HG03558 (cell line): ENCODE data around the gene CEP112.

Experiments
- ATAC-seq: cut with Tn5 transposase; IDR thresholded peaks from one replicate; pipeline ENCODE4 v1.9.1; 2021; ENCODE audit warnings: moderate number of reproducible peaks; ENCODE audit not compliant: unreplicated experiment; ENCODE audit errors: extremely low read depth

CEP112 gene

DNA sequence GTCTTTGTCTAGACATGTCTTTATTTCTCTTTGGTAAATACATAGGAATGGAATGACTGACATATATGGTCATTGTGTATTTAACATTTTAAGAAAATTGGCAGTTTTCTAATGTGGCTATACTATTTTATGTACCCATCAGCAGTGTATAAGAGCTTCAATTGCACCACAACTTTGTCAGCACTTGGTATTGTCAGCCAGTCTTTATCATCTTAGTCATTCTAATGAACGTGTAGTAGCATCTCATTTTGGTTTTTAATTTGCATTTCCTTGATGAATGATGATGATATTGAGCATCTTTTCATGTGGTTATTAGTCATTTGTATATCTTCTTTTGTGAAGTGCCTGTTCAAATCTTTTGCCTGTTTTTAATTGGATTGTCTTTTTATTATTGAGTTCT, 239.3 kb downstream of the CEP112 start:
- no peak for ATAC-seq

DNA sequence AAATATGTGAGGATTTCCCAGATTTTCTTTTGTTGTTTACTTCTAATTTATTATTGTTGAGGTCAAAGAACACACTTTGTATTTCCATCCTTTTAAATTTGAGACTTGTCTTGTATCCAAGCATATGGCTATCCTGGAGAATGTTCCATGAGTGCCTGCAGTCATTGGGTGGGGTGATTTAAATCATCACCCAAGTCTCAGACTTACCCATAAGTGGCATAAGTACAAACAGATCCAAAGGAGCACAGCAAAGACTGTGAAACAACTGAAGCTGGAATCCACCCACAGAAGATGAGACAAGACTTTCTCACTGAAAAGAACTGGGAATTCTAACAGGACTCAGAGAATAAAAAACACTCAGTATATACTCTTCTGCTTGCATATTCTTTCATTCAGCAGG, 239.9 kb downstream of the CEP112 start:
- ATAC-seq, result no peak

DNA sequence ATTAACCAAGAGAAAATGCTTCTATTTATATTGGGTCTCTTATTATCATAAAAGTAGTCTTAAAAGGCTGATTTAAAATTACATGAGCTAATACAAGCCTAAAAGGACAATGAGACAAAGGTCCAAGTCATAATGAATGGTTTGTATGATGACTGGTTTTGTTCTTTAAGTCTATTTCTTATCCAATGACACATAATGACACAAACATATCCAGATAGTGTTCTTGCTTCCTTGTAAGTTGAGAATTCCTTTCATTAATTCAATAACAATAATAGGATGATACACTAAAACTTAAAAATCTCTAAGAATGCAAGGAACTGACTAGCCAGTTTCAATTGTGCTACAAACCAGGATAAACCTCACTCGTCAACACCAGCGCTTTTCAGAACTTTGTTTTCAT, 244.1 kb downstream of the CEP112 start:
- no peak for ATAC-seq

DNA sequence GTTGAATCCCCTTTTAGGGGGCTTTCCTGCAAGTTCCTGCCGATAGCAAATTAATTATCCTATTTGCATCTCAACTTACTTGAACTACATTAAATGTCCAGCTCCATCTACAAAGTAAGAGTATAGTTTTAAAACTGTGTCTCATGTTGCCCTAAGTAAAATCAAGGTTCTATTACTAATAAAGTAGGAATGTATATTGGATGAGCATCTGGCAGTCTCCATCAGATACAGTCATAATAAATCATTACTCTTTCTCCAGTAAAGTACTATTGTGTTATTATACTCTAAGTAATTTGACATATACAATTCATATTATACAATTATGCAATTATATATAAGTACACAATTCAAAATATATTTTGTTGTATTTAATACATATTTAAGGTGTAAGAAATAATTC, 249.3 kb downstream of the CEP112 start:
- no peak for ATAC-seq

DNA sequence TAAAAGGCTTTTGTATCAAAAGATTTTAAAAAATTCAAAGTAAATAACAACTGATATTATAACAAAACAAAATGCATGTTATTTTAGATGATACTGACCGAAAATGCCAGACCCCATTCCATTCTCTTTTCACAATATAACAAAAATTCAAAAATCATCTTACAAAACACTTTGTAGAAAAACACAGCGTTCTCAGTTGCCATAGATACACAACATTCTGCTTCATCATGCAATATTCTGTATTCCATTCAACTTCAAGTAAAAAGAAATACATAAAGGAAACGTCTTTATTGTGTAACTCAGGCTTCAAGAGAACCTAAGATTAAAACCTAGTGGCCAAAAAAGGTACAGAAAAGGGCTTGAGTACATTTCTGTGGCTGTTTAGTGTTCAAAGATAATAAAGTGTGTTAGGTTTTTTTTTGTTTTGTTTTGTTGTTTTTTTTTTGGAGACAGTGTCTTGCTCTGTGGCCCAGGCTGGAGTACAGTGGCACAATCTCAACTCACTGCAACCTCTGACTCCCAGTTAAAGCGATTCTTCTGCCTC, 250.5 kb downstream of the CEP112 start:
- ATAC-seq, result no peak

DNA sequence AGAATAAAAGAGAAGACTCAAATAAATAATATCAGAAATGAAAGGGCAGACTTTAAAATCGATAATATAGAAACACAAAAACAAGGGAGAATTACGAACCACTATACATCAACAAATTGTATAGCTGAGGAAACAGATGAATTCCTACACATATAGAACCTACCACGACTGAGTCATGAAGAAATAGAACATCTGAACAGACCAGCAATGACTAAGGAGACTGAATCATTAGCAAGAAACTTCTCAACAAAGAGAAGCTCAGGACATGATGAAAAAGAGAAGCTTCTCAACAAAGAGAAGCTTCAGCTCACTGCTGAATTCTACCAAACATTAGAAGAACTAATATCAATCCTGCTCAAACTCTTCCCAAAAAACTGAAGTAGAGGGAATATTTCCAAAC, 255.9 kb downstream of the CEP112 start:
- no peak for ATAC-seq

DNA sequence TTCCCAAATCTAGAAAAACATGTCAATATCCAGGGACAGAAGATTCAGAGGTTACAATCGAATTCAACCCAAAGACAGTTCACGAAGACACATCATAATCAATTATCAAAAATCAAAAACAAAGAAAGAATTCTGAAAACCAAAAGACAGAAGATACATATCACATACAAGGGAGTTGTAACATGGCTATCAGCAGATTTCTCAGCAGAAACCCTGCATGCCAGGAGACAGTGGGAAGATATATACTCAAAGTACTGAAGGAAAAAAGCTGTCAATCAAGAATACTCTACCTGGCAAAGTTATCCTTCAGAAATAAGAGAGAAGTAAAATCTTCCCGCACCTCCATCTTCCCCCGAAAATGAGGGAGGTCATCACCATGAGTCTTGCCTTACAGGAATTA, 258.6 kb downstream of the CEP112 start:
- ATAC-seq, result no peak

DNA sequence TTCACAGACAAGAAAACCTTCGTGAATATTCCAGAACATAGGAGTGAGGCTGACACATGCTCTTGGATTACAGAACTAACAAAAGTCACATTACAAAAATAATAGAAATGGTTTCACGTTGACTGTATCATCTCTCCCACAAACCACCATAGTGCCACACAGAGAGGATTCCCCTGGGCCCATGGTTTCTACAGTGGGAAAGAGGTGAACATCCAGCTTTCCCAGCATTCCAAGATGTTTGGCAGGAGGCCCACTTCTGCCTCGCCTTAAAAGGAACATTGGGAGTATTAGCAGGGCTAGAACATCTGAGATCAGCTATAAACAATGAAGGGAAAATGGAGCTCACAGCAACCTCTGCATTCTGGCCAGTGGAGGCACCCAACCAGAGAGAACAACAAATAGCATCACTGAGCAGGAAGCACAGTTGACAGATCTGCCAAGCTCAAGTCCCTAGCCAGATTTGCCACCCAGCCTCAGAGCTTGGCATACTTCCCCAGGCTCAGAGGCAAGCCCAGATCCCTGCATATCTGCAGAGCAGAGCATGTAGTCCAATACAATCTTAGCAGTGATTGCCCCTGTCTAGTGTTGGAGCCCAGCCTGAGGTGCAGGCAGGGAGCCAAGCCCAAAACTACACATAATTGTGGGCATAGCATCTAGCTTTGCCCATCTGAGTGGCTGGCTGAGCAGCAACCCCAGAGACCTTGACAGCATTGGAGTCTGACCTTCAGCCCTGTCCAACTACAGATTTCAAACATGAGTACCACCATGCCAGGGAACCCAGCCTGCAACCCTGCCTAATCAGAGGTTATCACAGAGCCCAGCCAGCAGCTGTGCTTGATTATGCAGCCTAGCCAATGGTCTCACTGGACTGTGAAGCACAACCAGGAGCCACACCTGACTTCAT, 260.4 kb downstream of the CEP112 start:
- ATAC-seq, result no peak

DNA sequence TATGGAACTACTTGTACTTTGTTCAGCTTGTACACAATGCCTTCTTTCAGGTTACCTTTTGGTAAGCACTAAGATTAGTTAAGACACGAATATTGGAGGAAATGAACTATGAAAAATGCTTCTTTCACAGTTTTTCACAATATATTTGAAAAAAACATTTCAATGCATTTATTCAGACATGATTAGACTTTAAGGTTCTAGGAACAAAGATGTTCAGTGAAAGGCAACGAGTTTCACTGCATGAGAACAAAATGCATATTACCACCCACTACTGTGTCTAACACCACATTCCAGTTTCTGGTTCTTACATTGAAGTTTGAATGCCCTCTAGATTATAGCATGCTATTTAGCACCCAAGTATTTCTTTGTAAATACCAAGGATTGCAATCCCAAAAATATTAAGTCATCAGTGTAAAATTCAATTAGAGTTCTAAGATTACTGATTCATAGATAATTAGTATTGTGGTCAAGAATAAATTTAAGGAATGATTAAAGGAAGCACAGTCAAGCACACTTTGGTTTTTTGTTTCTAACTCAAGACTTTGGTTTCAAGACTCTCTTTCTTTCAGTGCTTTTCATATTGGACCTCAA, 261.7 kb downstream of the CEP112 start:
- ATAC-seq, result no peak

DNA sequence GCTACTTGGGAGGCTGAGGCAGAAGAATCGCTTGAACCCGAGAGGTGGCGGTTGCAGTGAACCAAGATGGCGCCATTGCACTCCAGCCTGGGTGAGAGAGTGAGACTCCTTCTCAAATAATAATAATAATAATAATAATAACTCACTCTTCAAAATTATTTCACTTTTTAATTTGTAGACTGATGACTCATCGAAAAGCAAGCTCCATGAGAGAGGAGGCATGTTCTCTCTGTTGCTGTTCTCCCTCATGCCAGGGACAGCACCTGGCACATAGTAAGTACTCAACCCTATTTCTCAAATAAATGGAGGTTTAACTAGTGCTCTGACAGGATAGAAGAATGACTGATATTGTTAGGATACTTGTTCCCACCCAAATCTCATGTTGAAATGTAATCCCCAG, 265.3 kb downstream of the CEP112 start:
- ATAC-seq, result no peak

DNA sequence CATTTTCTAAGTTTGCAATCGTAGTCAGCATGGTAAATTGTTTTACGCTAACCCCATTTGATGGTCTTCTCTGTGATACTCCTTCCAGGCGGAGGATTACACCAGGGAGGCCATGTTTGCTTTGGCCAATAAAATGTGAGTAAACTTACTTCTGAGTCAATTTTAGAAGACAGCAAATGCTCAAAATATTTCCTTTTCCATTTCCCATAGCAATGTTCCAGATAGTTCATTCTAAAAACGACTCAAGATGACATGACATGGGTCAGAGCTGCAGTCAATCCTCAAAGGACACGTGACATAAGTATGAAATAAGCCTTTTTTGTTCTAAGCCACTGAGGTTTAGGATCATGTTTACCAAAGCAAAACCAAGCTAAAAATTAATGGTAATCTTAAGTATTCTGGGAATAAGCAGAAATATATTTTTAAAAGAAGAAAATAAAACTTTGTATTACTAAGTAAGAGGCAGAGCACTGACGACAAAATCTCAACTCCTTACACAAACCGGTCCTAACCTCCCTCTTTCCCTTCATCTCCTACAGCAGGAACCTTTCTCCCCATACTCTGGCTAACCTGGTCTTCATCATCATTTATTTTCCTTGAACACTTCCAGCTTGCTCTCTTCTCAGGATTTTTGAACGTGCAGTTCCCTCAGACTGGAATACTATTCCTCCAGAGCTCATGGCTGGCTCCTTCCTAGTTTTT, 266.2 kb downstream of the CEP112 start:
- no peak for ATAC-seq

DNA sequence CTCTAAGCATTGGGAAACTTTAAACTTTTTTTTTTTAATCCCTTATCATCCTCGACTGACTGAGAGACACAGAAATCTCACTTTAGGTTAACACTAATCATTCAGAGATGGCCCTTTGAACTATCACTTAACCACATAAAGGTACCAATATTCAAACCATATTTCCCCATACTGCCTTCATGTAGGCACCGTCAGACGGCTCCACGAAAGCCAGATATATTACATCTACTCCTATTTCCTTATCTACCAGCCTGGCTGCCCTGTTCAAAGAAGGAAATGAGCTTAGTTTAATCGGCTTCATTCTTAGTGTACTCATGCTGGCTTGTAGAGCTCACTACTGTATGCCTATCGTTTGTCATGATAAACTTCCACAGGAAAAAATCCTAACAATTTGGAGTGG, 270.9 kb downstream of the CEP112 start:
- ATAC-seq, result no peak

DNA sequence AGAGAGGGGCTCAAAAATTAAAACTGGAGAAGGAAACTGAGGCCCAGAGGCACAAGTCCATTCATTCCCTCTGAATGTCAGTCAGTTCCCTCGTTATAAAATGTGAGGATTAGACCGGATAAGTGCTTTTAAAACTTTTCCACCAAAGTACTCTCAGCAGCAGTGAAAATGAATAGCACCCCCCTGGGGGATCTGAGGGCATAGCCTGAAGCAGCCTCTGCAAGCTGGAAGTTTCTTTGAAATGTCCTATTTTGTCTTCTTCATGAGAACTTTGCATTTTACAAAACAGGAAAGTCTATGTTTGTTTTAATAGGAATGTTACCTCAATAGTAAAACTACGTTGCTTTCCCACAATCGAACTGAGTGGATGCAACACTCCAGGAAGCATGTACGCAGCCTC, 273.0 kb downstream of the CEP112 start:
- no peak for ATAC-seq

DNA sequence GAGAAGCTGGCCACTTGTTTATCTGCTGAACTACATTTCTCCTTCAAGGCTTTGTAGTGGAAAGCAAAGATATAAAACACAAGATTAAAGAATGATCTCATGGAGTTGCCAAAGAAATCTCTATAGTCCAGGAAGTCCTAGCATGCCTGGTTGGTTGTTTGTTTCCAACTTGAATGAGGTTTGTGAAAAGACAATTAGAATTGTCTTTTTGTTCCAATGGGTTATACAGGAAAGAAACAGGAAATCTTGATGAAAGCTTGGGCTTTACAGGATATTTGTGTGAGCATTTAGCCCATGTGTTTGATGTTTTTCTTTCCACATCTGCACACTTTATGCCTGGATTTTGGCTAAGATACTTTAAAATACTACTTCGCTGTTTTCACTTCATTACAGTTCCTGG, 273.4 kb downstream of the CEP112 start:
- no peak for ATAC-seq

DNA sequence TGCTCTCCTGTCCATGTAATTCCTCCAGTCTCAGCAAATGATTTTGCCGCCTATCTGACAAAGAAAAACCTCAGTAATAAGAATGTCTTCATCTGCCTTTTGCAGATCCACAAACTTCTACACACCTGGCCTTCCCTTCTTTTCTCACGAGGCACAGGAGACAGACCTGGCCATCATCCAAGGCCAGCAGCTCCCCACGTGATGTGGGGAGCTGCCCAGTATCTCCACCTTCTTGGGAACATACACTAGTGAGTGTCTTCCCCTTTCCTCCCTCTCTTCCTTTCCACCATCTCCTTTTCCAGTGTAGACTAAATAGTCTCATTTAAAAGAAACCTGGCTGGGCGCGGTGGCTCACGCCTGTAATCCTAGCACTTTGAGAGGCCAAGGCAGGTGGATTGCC, 274.4 kb downstream of the CEP112 start:
- ATAC-seq, result no peak

DNA sequence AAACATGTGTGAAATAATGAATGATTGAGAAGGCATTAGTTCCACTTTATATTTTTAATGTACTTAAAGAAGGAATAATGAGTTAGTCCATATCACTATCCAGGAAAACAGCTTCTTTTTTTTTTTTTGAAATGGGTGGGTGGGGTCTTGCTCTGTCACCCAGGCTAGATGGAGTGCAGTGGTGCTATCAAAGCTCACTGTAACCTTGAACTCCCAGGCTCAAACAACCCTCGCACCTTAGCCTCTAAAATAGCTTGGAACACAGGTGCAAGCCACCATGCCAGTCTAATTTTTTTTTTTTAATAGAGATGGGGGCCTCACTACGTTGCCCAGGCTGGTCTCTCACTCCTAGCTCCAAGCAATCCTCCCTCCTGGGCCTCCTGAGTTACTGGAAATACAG, 275.5 kb downstream of the CEP112 start:
- ATAC-seq, result no peak

DNA sequence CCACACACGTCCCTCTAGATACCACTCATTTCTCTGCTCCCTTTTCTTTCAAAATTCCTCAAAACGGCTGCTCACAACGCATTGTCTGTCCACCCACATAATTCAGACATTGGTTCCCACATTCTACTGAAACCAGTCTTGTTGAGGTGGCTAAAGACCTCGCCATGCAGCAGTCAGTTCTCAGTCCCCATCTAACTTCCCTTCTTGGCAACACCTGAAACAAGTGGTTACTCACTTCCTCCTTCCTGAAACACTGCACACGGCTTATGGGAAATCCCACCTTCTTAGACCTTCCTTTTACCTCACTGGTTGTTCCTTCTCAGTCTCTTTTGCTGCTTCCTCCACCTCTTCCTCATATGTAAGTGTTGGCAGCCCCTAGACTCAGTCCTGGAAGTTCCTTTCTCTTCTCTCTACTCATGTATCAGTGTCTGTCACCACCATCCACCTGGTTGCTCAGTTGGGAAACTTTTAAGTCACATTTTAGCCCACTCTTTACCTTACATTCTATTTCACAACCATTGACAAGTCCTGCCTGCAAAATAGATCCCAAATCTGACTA, 277.1 kb downstream of the CEP112 start:
- peak; percentile 92 for ATAC-seq

DNA sequence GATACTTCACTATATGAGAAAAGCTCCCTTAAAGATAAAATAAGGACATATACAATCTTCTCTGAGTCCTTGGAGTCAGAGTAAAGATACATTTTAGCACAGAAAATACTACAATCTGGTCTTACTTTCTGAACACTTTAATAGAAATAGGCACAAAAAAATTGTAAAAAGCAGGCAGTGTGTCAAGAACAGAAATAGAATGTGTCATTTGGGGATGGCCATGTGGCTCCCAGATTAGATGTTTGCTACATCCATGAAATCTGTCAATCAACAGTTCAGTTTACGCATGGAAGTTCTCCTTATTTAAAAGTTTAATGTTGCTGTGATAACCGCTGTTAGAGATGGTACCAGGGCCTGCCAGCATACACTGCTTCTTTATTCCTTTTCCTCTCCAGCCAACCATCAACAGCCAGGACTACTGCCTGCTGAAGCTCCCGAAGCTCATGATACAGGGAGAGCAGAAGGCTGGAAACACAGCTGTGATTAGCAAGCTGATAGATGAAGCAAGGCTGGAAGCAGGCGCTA, 278.5 kb downstream of the CEP112 start:
- ATAC-seq, result no peak

DNA sequence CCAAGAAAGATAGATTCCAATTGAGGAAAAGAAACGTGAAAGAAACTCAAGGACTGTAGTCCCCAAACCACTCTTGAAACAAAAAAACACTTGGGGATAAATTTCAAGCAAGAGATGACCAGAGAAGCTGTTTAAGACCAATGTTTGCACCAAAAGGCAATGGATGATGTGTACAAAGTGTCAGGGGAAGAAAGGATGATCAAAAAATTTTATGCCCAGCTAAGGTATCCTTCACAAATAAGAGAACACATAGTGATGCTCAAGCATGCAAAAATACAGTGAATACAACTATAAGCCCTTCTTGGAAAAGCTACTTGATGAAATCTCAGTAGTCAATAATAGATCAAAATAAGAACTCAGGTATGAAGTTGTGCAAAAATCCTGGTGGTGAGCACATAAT, 281.1 kb downstream of the CEP112 start:
- ATAC-seq, result no peak

DNA sequence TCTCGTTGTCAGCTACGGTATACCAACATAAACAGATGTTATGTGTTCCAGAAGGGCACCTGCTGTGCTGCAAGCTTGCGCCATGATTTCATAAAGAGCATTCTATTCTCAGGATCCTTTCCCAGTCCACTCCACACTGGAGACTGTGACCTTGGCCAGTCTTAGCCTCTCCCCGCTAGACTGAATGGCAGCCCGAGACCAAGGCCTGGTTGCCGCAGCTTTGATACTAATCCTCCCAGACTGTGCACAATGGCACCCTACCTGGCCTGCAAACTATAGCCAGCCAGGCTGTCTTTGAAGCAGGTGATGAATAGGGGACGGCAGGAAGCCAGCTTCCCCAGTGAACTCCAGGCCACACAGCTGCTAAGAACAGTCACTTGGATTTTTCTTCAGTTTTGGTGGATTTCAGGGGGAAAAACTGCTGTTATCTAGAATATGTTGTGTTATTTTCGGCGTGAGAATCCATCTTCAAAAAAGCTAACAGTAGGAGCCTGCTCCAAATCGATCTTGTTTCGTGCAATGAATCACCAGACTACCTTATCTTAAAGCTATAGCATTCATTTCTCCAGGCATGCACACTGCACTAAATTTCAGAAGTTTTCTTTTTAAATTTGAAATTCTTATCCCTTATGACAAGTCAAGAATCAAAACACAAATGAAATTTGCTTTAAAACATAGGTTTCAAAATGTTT, 289.0 kb downstream of the CEP112 start:
- ATAC-seq, result no peak
